DMS 273 (cell line): Measurements from ENCODE around the gene ZBBX.

Experiments used
- DNase-seq: peaks from one replicate; lab custom pipeline; 2025; ENCODE audit not compliant: unreplicated experiment; lab: John Stamatoyannopoulos, UW

Gene ZBBX

GRCh38 chr3:167306319-167306718 is 73.8 kb downstream of the ZBBX start:
- DNase-seq: no peak

- DNase-seq: no peak
These were observed 74.7 kb downstream of the ZBBX start for GRCh38 chr3:167305340-167305890.

GRCh38 chr3:167304077-167304476 is 76.0 kb downstream of the ZBBX start:
- no peak for DNase-seq

GRCh38 chr3:167302678-167303077 is 77.4 kb downstream of the ZBBX start:
- no peak for DNase-seq

GRCh38 chr3:167300207-167300606 is 79.9 kb downstream of the ZBBX start:
- no peak for DNase-seq

- no peak for DNase-seq
These were observed 90.7 kb downstream of the ZBBX start for GRCh38 chr3:167289435-167289834.

GRCh38 chr3:167288737-167289136 is 91.4 kb downstream of the ZBBX start:
- DNase-seq: no peak

GRCh38 chr3:167287308-167287707 is 92.8 kb downstream of the ZBBX start:
- DNase-seq: no peak

GRCh38 chr3:167274141-167274874 is 105.8 kb downstream of the ZBBX start:
- no peak for DNase-seq

- DNase-seq: no peak
These were observed 127.1 kb downstream of the ZBBX start for GRCh38 chr3:167253037-167253436.

GRCh38 chr3:167251678-167252077 is 128.4 kb downstream of the ZBBX start:
- DNase-seq: no peak

- DNase-seq: no peak
These were observed 133.8 kb downstream of the ZBBX start for GRCh38 chr3:167246252-167246651.

- no peak for DNase-seq
These were observed 138.8 kb downstream of the ZBBX start for GRCh38 chr3:167241048-167241845.

- no peak for DNase-seq
These were observed 152.0 kb downstream of the ZBBX start for GRCh38 chr3:167228135-167228534.

- no peak for DNase-seq
These were observed 154.3 kb downstream of the ZBBX start for GRCh38 chr3:167225821-167226220.

GRCh38 chr3:167209011-167209410 is 171.1 kb downstream of the ZBBX start:
- no peak for DNase-seq

GRCh38 chr3:167203062-167203461 is 177.0 kb downstream of the ZBBX start:
- no peak for DNase-seq

GRCh38 chr3:167198949-167199600 is 181.0 kb downstream of the ZBBX start:
- DNase-seq: peak; percentile 11
